Uterus (tissue), 4 donors: ENCODE measurements around the gene BMS1. TPM values are rescaled to one million over a fixed set of nuclear protein-coding genes. Genes with fewer than 3 reads are reported as not detected.
"Not testable (repeated sequence)": the region's sequence is repeated elsewhere in the genome, so short reads cannot be mapped to it uniquely, and the experiment has no call there.

ENCODE experiments used
- DNase-seq, 2 donors: peaks; one replicate each; pipeline ENCODE4 v3.0.0-alpha.2; 2019 to 2020
- H3K27ac ChIP-seq, 2 donors: fragments of 200-600 bp; sonication (generic); 1 replicate in 1 of 2; 2 replicates in 1 of 2; pipeline ENCODE4 v1.5.1; 2016 to 2018
- H3K27me3 ChIP-seq, 2 donors: fragments of 200-600 bp; sonication (generic); one replicate each; pipeline ENCODE4 v1.5.1; 2018 to 2019; ENCODE audit warnings: control low read depth in 1 of 2
- H3K36me3 ChIP-seq, 2 donors: fragments of 200-600 bp; sonication (generic); one replicate each; pipeline ENCODE4 v1.5.1; 2019; ENCODE audit warnings: control low read depth in 1 of 2
- H3K4me1 ChIP-seq, 2 donors: fragments of 200-600 bp; sonication (generic); one replicate each; pipeline ENCODE4 v1.5.1; 2018 to 2019; ENCODE audit warnings: control low read depth in 1 of 2
- H3K4me3 ChIP-seq, 2 donors: fragments of 200-600 bp; sonication (generic); 1 replicate in 1 of 2; 2 replicates in 1 of 2; pipeline ENCODE4 v1.5.1; 2018 to 2019; ENCODE audit warnings: mild to moderate bottlenecking in 1 of 2
- H3K9me3 ChIP-seq, 2 donors: fragments of 200-600 bp; sonication (generic); one replicate each; pipeline ENCODE4 v1.5.1; 2019; ENCODE audit warnings: control low read depth in 1 of 2
- POLR2A ChIP-seq, 2 donors: fragments of 450-650 bp; IDR thresholded peaks; one replicate each; pipeline ENCODE4 v1.6.1; 2016; ENCODE audit warnings: antibody characterized with exemption in 2 of 2, mild to moderate bottlenecking in 1 of 2, moderate library complexity in 1 of 2
- intact Hi-C: fragments of 100-400 bp; cut with DNase I; formaldehyde crosslinking; loops from one replicate; pipeline ENCODE4 v1.15.1; 2023; ENCODE audit warnings: low total_unique reads
- total RNA-seq, 4 donors: library from RNA; depleted of rRNA in 3 of 4; stranded (reverse); fragments of >200 nt in 3 of 4; gene quantifications; one replicate each; pipeline versions ENCODE4 v1.1.0 to v1.2.4, GENCODE V29; 2014 to 2023
- TF ChIP-seq, protein P1 (sequence below), 4 experiments: fragments of 200-600 bp in 2 of 4; fragments of 450-650 bp in 2 of 4; sonication (generic) in 2 of 4; IDR thresholded peaks; one replicate each; pipeline ENCODE4 v1.5.1; 2016 to 2019; ENCODE audit warnings: antibody characterized with exemption in 4 of 4, mild to moderate bottlenecking in 2 of 4, moderate library complexity in 1 of 4
- donor health status: DM: yes; HTN: yes; CAD: no.

The BMS1 gene
- total RNA-seq, 4 donors from 2014 or later, result 8.5 to 29.3 (median 13.2) TPM

- Histone ChIP-seq H3K4me1 (no peaks in the 10 kb centered on the region), H3K27ac (no peak overlapping the region), H3K4me3 (no peak overlapping the region), H3K9me3 (no peaks in the 10 kb centered on the region), H3K36me3 (no peaks in the 10 kb centered on the region), H3K27me3 (no peaks in the 10 kb centered on the region)
- DNase-seq, result no peak
- TF ChIP-seq POLR2A (IDR thresholded peaks at IDR 0.05), result no peak
- TF ChIP-seq, protein P1, sequence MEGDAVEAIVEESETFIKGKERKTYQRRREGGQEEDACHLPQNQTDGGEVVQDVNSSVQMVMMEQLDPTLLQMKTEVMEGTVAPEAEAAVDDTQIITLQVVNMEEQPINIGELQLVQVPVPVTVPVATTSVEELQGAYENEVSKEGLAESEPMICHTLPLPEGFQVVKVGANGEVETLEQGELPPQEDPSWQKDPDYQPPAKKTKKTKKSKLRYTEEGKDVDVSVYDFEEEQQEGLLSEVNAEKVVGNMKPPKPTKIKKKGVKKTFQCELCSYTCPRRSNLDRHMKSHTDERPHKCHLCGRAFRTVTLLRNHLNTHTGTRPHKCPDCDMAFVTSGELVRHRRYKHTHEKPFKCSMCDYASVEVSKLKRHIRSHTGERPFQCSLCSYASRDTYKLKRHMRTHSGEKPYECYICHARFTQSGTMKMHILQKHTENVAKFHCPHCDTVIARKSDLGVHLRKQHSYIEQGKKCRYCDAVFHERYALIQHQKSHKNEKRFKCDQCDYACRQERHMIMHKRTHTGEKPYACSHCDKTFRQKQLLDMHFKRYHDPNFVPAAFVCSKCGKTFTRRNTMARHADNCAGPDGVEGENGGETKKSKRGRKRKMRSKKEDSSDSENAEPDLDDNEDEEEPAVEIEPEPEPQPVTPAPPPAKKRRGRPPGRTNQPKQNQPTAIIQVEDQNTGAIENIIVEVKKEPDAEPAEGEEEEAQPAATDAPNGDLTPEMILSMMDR (IDR thresholded peaks at IDR 0.05), result no peak
- intact Hi-C loops, result no loop called here
These were observed 27.1 kb downstream of the BMS1 start for GRCh38 chr10:42809676-42810075.

- H3K4me3 ChIP-seq, result no peak overlapping the region
- TF ChIP-seq POLR2A (IDR thresholded peaks at IDR 0.05), result no peak
- TF ChIP-seq, protein P1 (IDR thresholded peaks at IDR 0.05), result no peak
- H3K27me3 ChIP-seq, result no peaks in the 10 kb centered on the region
- H3K4me1 ChIP-seq, result no peaks in the 10 kb centered on the region
- H3K36me3 ChIP-seq, result no peaks in the 10 kb centered on the region
- no peak overlapping the region for H3K27ac ChIP-seq
- no peak for DNase-seq
- no peaks in the 10 kb centered on the region for H3K9me3 ChIP-seq
- intact Hi-C loops, result no loop called here
These were observed 29.4 kb downstream of the BMS1 start for GRCh38 chr10:42812028-42812427.

DNA sequence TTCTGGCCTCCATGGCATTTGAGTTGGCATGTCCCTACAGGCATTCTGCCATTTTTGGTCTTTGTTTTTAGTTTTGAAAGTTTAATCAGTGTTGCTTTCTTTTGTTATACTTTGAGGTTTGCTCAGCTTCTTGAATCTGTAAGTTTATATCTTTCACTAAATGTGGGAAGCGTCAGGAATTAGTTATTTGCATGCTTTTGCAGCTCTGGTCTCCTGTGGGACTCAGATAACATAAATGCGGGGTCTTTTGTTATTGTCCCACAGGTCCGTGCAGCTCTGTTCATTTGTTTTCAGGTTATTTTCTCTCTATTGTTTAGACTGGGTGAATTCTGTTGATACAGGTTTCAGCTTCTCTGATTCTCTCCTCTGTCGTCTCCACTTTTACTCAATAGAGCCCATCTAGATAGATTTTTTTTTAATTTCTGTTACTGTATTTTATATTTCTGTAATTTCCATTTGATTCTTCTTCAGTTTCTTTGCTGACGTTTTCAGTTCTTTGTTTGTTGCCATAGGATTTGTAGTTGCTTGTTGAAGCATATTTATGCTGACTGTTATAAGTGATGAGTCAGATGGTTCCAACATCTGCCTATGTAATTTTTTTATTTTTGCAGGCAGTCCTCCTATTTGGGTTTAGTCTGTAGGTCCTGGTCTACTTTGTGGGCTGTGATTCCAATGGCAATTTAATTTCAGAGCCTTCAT lies 31.5 kb downstream of the BMS1 start:
- intact Hi-C loops, H3K27ac ChIP-seq, H3K27me3 ChIP-seq, H3K4me3 ChIP-seq, H3K4me1 ChIP-seq, H3K36me3 ChIP-seq, H3K9me3 ChIP-seq, DNase-seq: not testable (repeated sequence)

DNA sequence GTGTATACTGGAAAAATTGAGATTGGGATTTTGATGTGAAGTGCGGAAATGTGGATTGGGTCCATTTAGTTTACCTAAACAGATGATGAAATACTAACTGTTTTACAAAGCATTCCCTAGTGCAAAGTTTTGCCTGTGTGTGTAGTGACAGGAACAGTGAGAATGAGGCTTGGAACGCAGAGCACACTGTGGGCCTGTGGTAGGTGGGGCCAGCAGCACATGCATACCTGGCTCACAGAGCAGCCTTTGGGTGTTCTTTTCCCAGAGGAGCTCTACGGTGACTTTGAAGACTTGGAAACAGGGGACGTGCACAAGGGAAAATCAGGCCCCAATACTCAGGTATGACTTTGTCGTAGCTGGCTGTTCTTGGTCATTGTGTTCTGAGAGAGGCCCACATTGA lies 33.7 kb downstream of the BMS1 start:
- H3K36me3 ChIP-seq, H3K27ac ChIP-seq, DNase-seq, H3K4me1 ChIP-seq, H3K27me3 ChIP-seq, H3K4me3 ChIP-seq, intact Hi-C loops, H3K9me3 ChIP-seq: not testable (repeated sequence)

- intact Hi-C loops, result no loop called here
- Histone ChIP-seq H3K4me3 (no peak overlapping the region), H3K9me3 (no peaks in the 10 kb centered on the region), H3K27me3 (no peaks in the 10 kb centered on the region), H3K27ac (no peak overlapping the region), H3K36me3 (no peaks in the 10 kb centered on the region), H3K4me1 (no peaks in the 10 kb centered on the region)
- no peak for DNase-seq
- TF ChIP-seq POLR2A (IDR thresholded peaks at IDR 0.05), result no peak
- TF ChIP-seq, protein P1 (IDR thresholded peaks at IDR 0.05), result no peak
These were observed 34.3 kb downstream of the BMS1 start for GRCh38 chr10:42816912-42817311.

GRCh38 chr10:42817417-42817816 lies 34.8 kb downstream of the BMS1 start:
- H3K36me3 ChIP-seq, H3K9me3 ChIP-seq, DNase-seq, H3K4me3 ChIP-seq, H3K27me3 ChIP-seq, intact Hi-C loops, H3K4me1 ChIP-seq, H3K27ac ChIP-seq: not testable (repeated sequence)

- H3K27me3 ChIP-seq, H3K36me3 ChIP-seq, DNase-seq, H3K27ac ChIP-seq, H3K9me3 ChIP-seq, intact Hi-C loops, H3K4me1 ChIP-seq, H3K4me3 ChIP-seq: not testable (repeated sequence)
These were observed 44.2 kb downstream of the BMS1 start for GRCh38 chr10:42826759-42827158.
